Mammary epithelial cell (primary cell): Measurements from ENCODE around the gene SLC39A10.

ENCODE experiments used
- CTCF ChIP-seq, 2 donors: IDR thresholded peaks in 1 of 2; conservative IDR thresholded peaks in 1 of 2; 2 replicates each; pipeline ENCODE4 v1.5.1; 2011 to 2012; ENCODE audit warnings: inconsistent platforms in 2 of 2, low read length in 2 of 2, mild to moderate bottlenecking in 2 of 2, control low read depth in 1 of 2, low read depth in 1 of 2; ENCODE audit not compliant: insufficient read depth in 1 of 2; ENCODE audit errors: extremely low read depth in 1 of 2
- EZH2 ChIP-seq: IDR thresholded peaks from 2 replicates; pipeline ENCODE4 v1.6.1; 2012; ENCODE audit warnings: low read length, inconsistent platforms, borderline replicate concordance

GRCh38 chr2:195646424-195646823 is 10.6 kb upstream of the SLC39A10 start:
- TF ChIP-seq CTCF (conservative IDR thresholded peaks at IDR 0.05 in 1 of 2, IDR thresholded peaks at IDR 0.05 in 1 of 2; ENCODE audit: extremely low read depth in 1 of 2, insufficient read depth in 1 of 2, low read depth in 1 of 2, low read length in 2 of 2) (no peak), EZH2 (no peak)
